AG04450 (cell line): ENCODE results near the gene RPL13A. TPM values are rescaled to one million over a fixed set of nuclear protein-coding genes. Genes with fewer than 3 reads are reported as not detected.

ENCODE experiments used
- CTCF ChIA-PET: fragments of 300-600, 350-600 bp; formaldehyde crosslinking; extraction: SDS; loops from one replicate; lab custom pipeline; 2022; ENCODE audit warnings: antibody characterized with exemption, inconsistent platforms; lab: Charles Lee
- POLR2A ChIA-PET: fragments of 350-600 bp; formaldehyde crosslinking; extraction: SDS; loops from one replicate; lab custom pipeline; 2021; ENCODE audit warnings: antibody characterized with exemption, inconsistent platforms; lab: Yijun Ruan, JAX
- DNase-seq: peaks from one replicate; pipeline ENCODE4 v3.0.0-alpha.2; 2011; ENCODE audit warnings: low read depth, low spot score
- H3K27ac ChIP-seq: one replicate; pipeline ENCODE4 v1.5.1; 2012; ENCODE audit warnings: low read depth, low read length, control low read depth
- H3K27me3 ChIP-seq: one replicate; pipeline ENCODE4 v1.6.0; 2012; ENCODE audit warnings: low read length; ENCODE audit not compliant: control insufficient read depth, insufficient read depth
- H3K4me3 ChIP-seq: 2 replicates; pipeline ENCODE4 v1.5.1; 2011; ENCODE audit warnings: mild to moderate bottlenecking, low read depth, low read length, control low read depth
- H3K9me3 ChIP-seq: 2 replicates; pipeline ENCODE4 v1.5.1; 2012; ENCODE audit warnings: low read length; ENCODE audit not compliant: control insufficient read depth, insufficient read depth
- polyA plus RNA-seq: library from polyadenylated mRNA; depleted of rRNA; stranded (reverse); fragments of >200 nt; gene quantifications from 2 replicates; pipeline ENCODE4 v1.2.3, GENCODE V29; 2011; rRNA removed
- small RNA-seq: library from RNA; depleted of rRNA; stranded (forward); fragments of <200 nt; gene quantifications from one replicate; pipeline ENCODE3, GENCODE V24; 2012; ENCODE audit warnings: low read depth; ENCODE audit not compliant: insufficient read length
- TF ChIP-seq, protein P1 (sequence below): IDR thresholded peaks from 2 replicates; pipeline ENCODE4 v1.5.1; 2011; ENCODE audit warnings: low read depth, low read length, control low read depth, inconsistent platforms

Gene RPL13A
- polyA plus RNA-seq, 1 experiment, result 3,816 TPM

DNA sequence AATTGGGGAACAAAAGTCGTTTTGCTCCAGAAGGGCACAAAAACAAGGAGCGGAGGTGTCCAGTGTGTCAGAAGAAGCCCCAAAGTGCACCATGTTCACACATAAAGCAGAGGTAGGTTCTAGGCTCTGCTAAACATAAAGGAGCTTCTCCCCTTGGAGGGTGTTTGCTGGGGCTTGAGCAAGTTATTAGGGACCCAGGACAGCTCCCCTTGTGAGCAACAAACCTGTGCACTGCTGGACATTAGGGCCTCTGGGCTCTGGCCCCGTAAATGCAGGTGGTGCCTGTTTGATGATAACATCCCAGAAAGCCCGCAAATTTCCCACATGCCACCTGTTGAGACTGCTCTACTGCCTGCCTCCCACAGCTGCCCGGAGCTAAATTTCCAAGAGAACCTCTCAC lies 51.2 kb downstream of the RPL13A start:
- TF ChIP-seq, protein P1, sequence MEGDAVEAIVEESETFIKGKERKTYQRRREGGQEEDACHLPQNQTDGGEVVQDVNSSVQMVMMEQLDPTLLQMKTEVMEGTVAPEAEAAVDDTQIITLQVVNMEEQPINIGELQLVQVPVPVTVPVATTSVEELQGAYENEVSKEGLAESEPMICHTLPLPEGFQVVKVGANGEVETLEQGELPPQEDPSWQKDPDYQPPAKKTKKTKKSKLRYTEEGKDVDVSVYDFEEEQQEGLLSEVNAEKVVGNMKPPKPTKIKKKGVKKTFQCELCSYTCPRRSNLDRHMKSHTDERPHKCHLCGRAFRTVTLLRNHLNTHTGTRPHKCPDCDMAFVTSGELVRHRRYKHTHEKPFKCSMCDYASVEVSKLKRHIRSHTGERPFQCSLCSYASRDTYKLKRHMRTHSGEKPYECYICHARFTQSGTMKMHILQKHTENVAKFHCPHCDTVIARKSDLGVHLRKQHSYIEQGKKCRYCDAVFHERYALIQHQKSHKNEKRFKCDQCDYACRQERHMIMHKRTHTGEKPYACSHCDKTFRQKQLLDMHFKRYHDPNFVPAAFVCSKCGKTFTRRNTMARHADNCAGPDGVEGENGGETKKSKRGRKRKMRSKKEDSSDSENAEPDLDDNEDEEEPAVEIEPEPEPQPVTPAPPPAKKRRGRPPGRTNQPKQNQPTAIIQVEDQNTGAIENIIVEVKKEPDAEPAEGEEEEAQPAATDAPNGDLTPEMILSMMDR, result no peak
- ChIA-PET POLR2A (no interaction called here), CTCF (interaction anchor here (1.2 to 4.8 kb wide), 2 partner anchors 9 to 32 kb away, joined by 5 to 31 read pairs; no protein-coding TSS in a partner anchor)

DNA sequence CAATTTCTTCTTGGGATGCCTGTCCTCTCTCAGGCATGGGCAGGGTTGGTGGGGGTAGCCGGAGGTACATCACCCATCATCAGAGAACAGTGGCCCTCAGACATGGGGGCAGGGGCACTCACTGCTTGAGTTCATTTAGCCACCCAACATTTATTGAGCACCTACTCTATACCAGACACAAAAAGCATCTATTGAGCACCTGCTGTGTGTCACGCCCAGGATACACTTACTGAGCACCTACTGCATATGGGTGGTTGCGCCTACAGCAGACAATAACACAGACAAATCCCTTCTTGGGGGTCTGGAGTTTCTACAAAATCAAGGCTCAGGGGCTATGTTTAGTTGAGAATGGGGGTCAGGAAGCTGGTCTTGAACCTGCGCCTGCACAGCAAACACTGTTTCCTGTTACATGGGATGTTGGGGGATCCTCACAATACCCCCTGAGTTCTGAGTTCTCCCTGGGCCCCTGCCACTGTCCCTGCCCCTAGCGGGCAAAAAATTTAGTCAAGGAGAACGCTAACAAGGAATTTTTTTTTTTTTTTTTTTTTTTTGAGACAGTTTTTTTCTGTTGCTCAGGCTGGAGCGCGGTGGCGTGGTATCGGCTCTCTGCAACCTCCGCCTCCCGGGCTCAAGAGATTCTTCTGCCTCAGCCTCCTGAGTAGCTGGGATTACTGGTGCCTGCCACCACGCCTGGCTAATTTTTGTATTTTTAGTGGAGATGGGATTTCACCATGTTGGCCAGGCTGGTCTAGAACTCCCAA lies 52.0 kb downstream of the RPL13A start:
- CTCF ChIA-PET, result interaction anchor here (1.2 to 4.8 kb wide), 2 partner anchors 8 to 31 kb away, joined by 5 to 31 read pairs; no protein-coding TSS in a partner anchor
- TF ChIP-seq, protein P1, result no peak
- Histone ChIP-seq H3K27ac (no peak overlapping the region), H3K4me3 (no peak overlapping the region), H3K9me3 (no peaks in the 10 kb centered on the region), H3K27me3 (no peaks in the 10 kb centered on the region)
- POLR2A ChIA-PET, result interaction anchor here (0.7 kb wide), 1 partner anchor 147 kb away, joined by 3 read pairs; no protein-coding TSS in a partner anchor
- no peak for DNase-seq

More for the DNA sequence above, 51.2 kb downstream of the RPL13A start:
- no peak overlapping the region for H3K27ac ChIP-seq
- H3K27me3 ChIP-seq, result no peaks in the 10 kb centered on the region
- DNase-seq, result no peak
- no peak overlapping the region for H3K4me3 ChIP-seq
- H3K9me3 ChIP-seq, result no peaks in the 10 kb centered on the region; the same call in 1 of the 2 replicates

Small RNAs within 50 kb of the gene (small RNA-seq; reads per million reads assigned to genes)
- not detected for gene COX6CP7
- 0.81 reads per million for gene MIR150
- gene SNORD32A, result not detected
- not detected for gene SNORD33
- gene SNORD34, result not detected
- not detected for gene SNORD35A
- gene SNORD35B, result not detected

Other genes starting within 250 kb of the RPL13A start
- gene SLC6A16, start 162.4 kb upstream of the RPL13A start, polyA plus RNA-seq, result 1.5 and 1.6 TPM in 2 replicates
- not detected in 2 replicates for gene CD37, start 152.2 kb upstream of the RPL13A start, polyA plus RNA-seq
- 32.8 and 41.7 TPM in 2 replicates for gene TEAD2, start 125.2 kb upstream of the RPL13A start, polyA plus RNA-seq
- 0.14 TPM in 1 of 2 replicates, not detected in the other for gene DKKL1, start 123.7 kb upstream of the RPL13A start, polyA plus RNA-seq
- gene KASH5, start 99.4 kb upstream of the RPL13A start, polyA plus RNA-seq, result not detected in 2 replicates
- gene PTH2, start 64.2 kb upstream of the RPL13A start, polyA plus RNA-seq, result not detected in 2 replicates
- not detected in 2 replicates for gene GFY, start 62.2 kb upstream of the RPL13A start, polyA plus RNA-seq
- gene SLC17A7, start 46.1 kb upstream of the RPL13A start, polyA plus RNA-seq, result 0.02 and 0.04 TPM in 2 replicates
- 60.3 and 62.5 TPM in 2 replicates for gene PIH1D1, start 35.8 kb upstream of the RPL13A start, polyA plus RNA-seq
- gene ALDH16A1, start 34.4 kb upstream of the RPL13A start, polyA plus RNA-seq, result 4.1 and 4.3 TPM in 2 replicates
- gene FLT3LG, start 13.4 kb upstream of the RPL13A start, polyA plus RNA-seq, result 3.7 and 5.9 TPM in 2 replicates
- gene RPS11, start 8.8 kb downstream of the RPL13A start, polyA plus RNA-seq, result 1,562 and 2,122 TPM in 2 replicates
- 46.1 and 68.1 TPM in 2 replicates for gene FCGRT, start 25.1 kb downstream of the RPL13A start, polyA plus RNA-seq
- 14.7 and 29.4 TPM in 2 replicates for gene RCN3, start 40.4 kb downstream of the RPL13A start, polyA plus RNA-seq
- gene NOSIP, start 92.9 kb downstream of the RPL13A start, polyA plus RNA-seq, result 43.9 and 77.5 TPM in 2 replicates
- 0.31 and 0.35 TPM in 2 replicates for gene PRRG2, start 93.7 kb downstream of the RPL13A start, polyA plus RNA-seq
- 0.36 and 0.66 TPM in 2 replicates for gene PRR12, start 103.6 kb downstream of the RPL13A start, polyA plus RNA-seq
- 64.2 and 93.3 TPM in 2 replicates for gene RRAS, start 152.5 kb downstream of the RPL13A start, polyA plus RNA-seq
- 2.5 and 3.5 TPM in 2 replicates for gene SCAF1, start 154.6 kb downstream of the RPL13A start, polyA plus RNA-seq
- 33.5 and 54.9 TPM in 2 replicates for gene IRF3, start 178.2 kb downstream of the RPL13A start, polyA plus RNA-seq
- 8.8 and 10.9 TPM in 2 replicates for gene BCL2L12, start 178.3 kb downstream of the RPL13A start, polyA plus RNA-seq
- 287 and 305 TPM in 2 replicates for gene PRMT1, start 189.7 kb downstream of the RPL13A start, polyA plus RNA-seq
- gene ADM5, start 202.0 kb downstream of the RPL13A start, polyA plus RNA-seq, result 0.19 and 0.33 TPM in 2 replicates
- 20.3 and 24.2 TPM in 2 replicates for gene CPT1C, start 203.5 kb downstream of the RPL13A start, polyA plus RNA-seq